DND-41 (cell line): ENCODE data around the gene CHCHD3.
A peak's percentile ranks its signal among the peaks of the same experiment; 100 is the strongest.

Experiments used
- ATAC-seq: fragments of 200-7000 bp; cut with Tn5 transposase; 3 replicates; pipeline ENCODE4 v1.9.1; 2021; ENCODE audit warnings: low read depth; ENCODE audit not compliant: insufficient read depth
- DNase-seq: peaks from one replicate; pipeline ENCODE4 v3.0.0-alpha.2; 2020
- H2AFZ ChIP-seq: 2 replicates; pipeline ENCODE4 v1.6.0; 2012; ENCODE audit warnings: low read depth, low read length
- H3K27ac ChIP-seq: 2 replicates; pipeline ENCODE4 v1.5.1; 2012; ENCODE audit warnings: low read length, inconsistent platforms
- H3K27me3 ChIP-seq: fragments of 200-600 bp; sonication (generic); 2 replicates; pipeline ENCODE4 v1.6.0; 2012; ENCODE audit warnings: low read length, mild to moderate bottlenecking, inconsistent platforms; ENCODE audit not compliant: insufficient read depth, poor library complexity
- H3K36me3 ChIP-seq: 2 replicates; pipeline ENCODE4 v1.5.1; 2012; ENCODE audit warnings: low read length, inconsistent platforms; ENCODE audit not compliant: insufficient read depth
- H3K4me1 ChIP-seq: 2 replicates; pipeline ENCODE4 v1.5.1; 2012; ENCODE audit warnings: mild to moderate bottlenecking, low read length; ENCODE audit not compliant: insufficient read depth
- H3K4me2 ChIP-seq: 2 replicates; pipeline ENCODE4 v1.6.0; 2012; ENCODE audit warnings: mild to moderate bottlenecking, moderate library complexity, low read length, inconsistent platforms; ENCODE audit not compliant: insufficient read depth
- H3K4me3 ChIP-seq, 2 experiments: fragments of 200-600 bp in 1 of 2; shearing (Covaris generic) in 1 of 2; 2 replicates each; pipeline ENCODE4 v1.5.1; 2012 to 2016; ENCODE audit warnings: inconsistent platforms in 2 of 2, low read length in 2 of 2, mild to moderate bottlenecking in 2 of 2, low read depth in 1 of 2, moderate library complexity in 1 of 2
- H3K79me2 ChIP-seq: 2 replicates; pipeline ENCODE4 v1.6.0; 2012; ENCODE audit warnings: low read length, inconsistent platforms; ENCODE audit not compliant: insufficient read depth
- H3K9ac ChIP-seq: 2 replicates; pipeline ENCODE4 v1.6.0; 2012; ENCODE audit warnings: low read depth, mild to moderate bottlenecking, inconsistent platforms, low read length, moderate library complexity
- H3K9me3 ChIP-seq: 2 replicates; pipeline ENCODE4 v1.5.1; 2012; ENCODE audit warnings: low read length, moderate library complexity, mild to moderate bottlenecking, inconsistent platforms; ENCODE audit not compliant: insufficient read depth, severe bottlenecking
- H4K20me1 ChIP-seq: 2 replicates; pipeline ENCODE4 v1.6.0; 2012; ENCODE audit warnings: low read length; ENCODE audit not compliant: insufficient read depth
- CTCF ChIP-seq: IDR thresholded peaks from 2 replicates; pipeline ENCODE4 v1.5.1; 2012; ENCODE audit warnings: borderline replicate concordance, low read length, moderate library complexity, mild to moderate bottlenecking; ENCODE audit not compliant: poor library complexity, severe bottlenecking; ENCODE audit errors: extremely low read depth
- EZH2 ChIP-seq: IDR thresholded peaks from 3 replicates; pipeline ENCODE4 v1.6.1; 2012; ENCODE audit warnings: borderline replicate concordance, low read depth, mild to moderate bottlenecking, moderate library complexity, low read length, inconsistent platforms; ENCODE audit not compliant: severe bottlenecking

The CHCHD3 gene

GRCh38 chr7:132776048-132776620 is 305.8 kb downstream of the CHCHD3 start:
- ATAC-seq = no peak
- no peaks in the 10 kb centered on the region for H3K9me3 ChIP-seq
- H3K36me3 ChIP-seq = no peaks in the 10 kb centered on the region

GRCh38 chr7:132773527-132773956 is 308.3 kb downstream of the CHCHD3 start:
- DNase-seq = no peak
- H3K36me3 ChIP-seq = no peaks in the 10 kb centered on the region
- H3K4me3 ChIP-seq = no peak overlapping the region
- no peak overlapping the region for H3K4me2 ChIP-seq
- peaks cover 7% of the 10 kb centered on the region for H3K9me3 ChIP-seq
- ATAC-seq = no peak
- no peaks in the 10 kb centered on the region for H3K27me3 ChIP-seq
- H2AFZ ChIP-seq = no peak overlapping the region
- H3K4me1 ChIP-seq = peaks cover 5% of the 10 kb centered on the region
- H3K27ac ChIP-seq = no peak overlapping the region
- no peaks in the 10 kb centered on the region for H3K79me2 ChIP-seq
- H4K20me1 ChIP-seq = no peaks in the 10 kb centered on the region
- H3K9ac ChIP-seq = no peak overlapping the region
- TF ChIP-seq EZH2 (no peak), CTCF (no peak)

More at GRCh38 chr7:132776048-132776620, 305.8 kb downstream of the CHCHD3 start:
- Histone ChIP-seq H3K27ac (no peak overlapping the region), H3K4me1 (peaks cover 5% of the 10 kb centered on the region), H3K9ac (no peak overlapping the region), H3K4me2 (no peak overlapping the region), H3K27me3 (no peaks in the 10 kb centered on the region), H3K79me2 (no peaks in the 10 kb centered on the region), H3K4me3 (no peak overlapping the region), H2AFZ (no peak overlapping the region), H4K20me1 (no peaks in the 10 kb centered on the region)
- no peak for DNase-seq
- TF ChIP-seq CTCF = no peak
- no peak for TF ChIP-seq EZH2

- no peak overlapping the region for H3K9ac ChIP-seq
- peak; percentile 40 for TF ChIP-seq CTCF
- TF ChIP-seq EZH2 = no peak
- no peaks in the 10 kb centered on the region for H3K36me3 ChIP-seq
- H3K4me1 ChIP-seq = peaks cover 5% of the 10 kb centered on the region
- peaks cover 7% of the 10 kb centered on the region for H3K9me3 ChIP-seq
- H3K4me3 ChIP-seq = no peak overlapping the region
- DNase-seq (peak; percentile 36), ATAC-seq (peak; percentile 79)
- H3K79me2 ChIP-seq = no peaks in the 10 kb centered on the region
- no peaks in the 10 kb centered on the region for H4K20me1 ChIP-seq
- H3K27me3 ChIP-seq = no peaks in the 10 kb centered on the region
- H3K27ac ChIP-seq = no peak overlapping the region
- no peak overlapping the region for H3K4me2 ChIP-seq
- no peak overlapping the region for H2AFZ ChIP-seq
These were observed 310.6 kb downstream of the CHCHD3 start for GRCh38 chr7:132771301-132771730.
